GM12878 (cell line): ENCODE measurements around the gene DNAJC6. TPM values are rescaled to one million over a fixed set of nuclear protein-coding genes. Genes with fewer than 3 reads are reported as not detected.

Source experiments
- BCL3 ChIP-seq: IDR thresholded peaks from 2 replicates; pipeline ENCODE4 v1.6.1; 2011; ENCODE audit warnings: borderline replicate concordance, low read depth, mild to moderate bottlenecking, moderate library complexity, low read length; ENCODE audit not compliant: insufficient read depth, poor library complexity, severe bottlenecking
- EGR1 ChIP-seq, 2 experiments: IDR thresholded peaks; 1 replicate in 1 of 2; 2 replicates in 1 of 2; pipeline ENCODE4 v1.6.1; 2011 to 2012; ENCODE audit warnings: low read depth in 2 of 2, low read length in 2 of 2, borderline replicate concordance in 1 of 2, mild to moderate bottlenecking in 1 of 2, moderate library complexity in 1 of 2
- ETV6 ChIP-seq, 2 experiments: fragments of 450-650 bp in 1 of 2; IDR thresholded peaks in 1 of 2; conservative IDR thresholded peaks in 1 of 2; 2 replicates each; pipeline ENCODE4 v1.6.1; 2014; ENCODE audit warnings: antibody characterized with exemption in 1 of 2, borderline replicate concordance in 1 of 2, low read depth in 1 of 2, mild to moderate bottlenecking in 1 of 2, moderate library complexity in 1 of 2
- HDAC6 ChIP-seq: fragments of 200-600 bp; sonication (generic); IDR thresholded peaks from one replicate; pipeline ENCODE4 v1.8.0; 2017; ENCODE audit warnings: antibody characterized with exemption; ENCODE audit not compliant: unreplicated experiment
- JUNB ChIP-seq: IDR thresholded peaks from 2 replicates; pipeline ENCODE4 v1.6.1; 2016; ENCODE audit warnings: antibody characterized with exemption, mild to moderate bottlenecking
- KAT2A ChIP-seq: conservative IDR thresholded peaks from 2 replicates; pipeline ENCODE4 v1.6.1; 2011; ENCODE audit warnings: low read depth, low read length; ENCODE audit not compliant: control insufficient read depth
- KLF5 ChIP-seq: fragments of 450-650 bp; IDR thresholded peaks from 2 replicates; pipeline ENCODE4 v1.6.1; 2014; ENCODE audit warnings: mild to moderate bottlenecking; ENCODE audit not compliant: partially characterized antibody
- MYB ChIP-seq: fragments of 150-350 bp; IDR thresholded peaks from 2 replicates; pipeline ENCODE4 v1.6.1; 2014; ENCODE audit warnings: mild to moderate bottlenecking, low read depth, low read length, borderline replicate concordance
- MYC ChIP-seq: IDR thresholded peaks from 2 replicates; pipeline ENCODE4 v1.6.1; 2011; ENCODE audit warnings: mild to moderate bottlenecking, low read length, moderate library complexity, inconsistent platforms; ENCODE audit not compliant: insufficient read depth, insufficient replicate concordance, insufficient read length, severe bottlenecking
- NR2C1 ChIP-seq: fragments of 450-650 bp; IDR thresholded peaks from 2 replicates; pipeline ENCODE4 v1.6.1; 2017; ENCODE audit warnings: antibody characterized with exemption, mild to moderate bottlenecking, moderate library complexity
- SMAD5 ChIP-seq: IDR thresholded peaks from 2 replicates; pipeline ENCODE4 v1.6.1; 2016; ENCODE audit warnings: antibody characterized with exemption, low read depth
- SP1 ChIP-seq: IDR thresholded peaks from one replicate; pipeline ENCODE4 v1.6.1; 2011; ENCODE audit warnings: low read depth, low read length
- STAT1 ChIP-seq: fragments of 450-650 bp; conservative IDR thresholded peaks from 2 replicates; pipeline ENCODE4 v1.6.1; 2014; ENCODE audit warnings: antibody characterized with exemption, mild to moderate bottlenecking
- ZNF24 ChIP-seq: fragments of 450-650 bp; IDR thresholded peaks from 2 replicates; pipeline ENCODE4 v1.6.1; 2017; ENCODE audit warnings: antibody characterized with exemption, mild to moderate bottlenecking
- ZNF274 ChIP-seq: IDR thresholded peaks from one replicate; pipeline ENCODE4 v1.8.0; 2011; ENCODE audit not compliant: insufficient read length, insufficient read depth
- polyA plus RNA-seq, 11 experiments: library from polyadenylated mRNA; depleted of rRNA in 4 of 11; unstranded in 6 of 11; stranded (reverse) in 5 of 11; fragments of >200 nt; fragmentation: Nextera tagmentation in 4 of 11; fragmentation: Illumina TruSeq in 1 of 11; extraction: Ambion mirVana in 4 of 11; extraction: Trizol in 1 of 11; gene quantifications; 1 replicate in 1 of 11; 2 replicates in 10 of 11; pipeline versions ENCODE4 v1.2.1 to v1.2.3, GENCODE V29; 2011 to 2016; ENCODE audit warnings: inconsistent platforms in 2 of 11, missing spikeins in 2 of 11, low read depth in 1 of 11
- total RNA-seq, 4 experiments: library from RNA; depleted of rRNA in 3 of 4; stranded (reverse); fragments of >200 nt in 3 of 4; fragmentation: Illumina TruSeq in 1 of 4; extraction: Trizol in 1 of 4; gene quantifications; 2 replicates each; pipeline versions ENCODE4 v1.2.1 to v1.2.3, GENCODE V29; 2013 to 2021
- TF ChIP-seq, protein P1 (sequence below): fragments of 450-650 bp; IDR thresholded peaks from 2 replicates; pipeline ENCODE4 v1.6.1; 2017; ENCODE audit warnings: borderline replicate concordance
- TF ChIP-seq, protein P2 (sequence below): IDR thresholded peaks from 2 replicates; pipeline ENCODE4 v1.6.1; 2012; ENCODE audit warnings: mild to moderate bottlenecking, low read depth, low read length
- TF ChIP-seq, protein P3 (sequence below): fragments of 450-650 bp; formaldehyde crosslinking; IDR thresholded peaks from 2 replicates; pipeline ENCODE4 v1.4.0; 2020; ENCODE audit warnings: mild to moderate bottlenecking, moderate library complexity

The DNAJC6 gene
- total and polyA plus RNA-seq, 10 of the 15 experiments (the other 5 are each of a cell fraction or from before 2014, with no cell fraction given): 0.08 to 4.3 (median 2.7) TPM

GRCh38 chr1:65419681-65420589, 110.6 kb downstream of the DNAJC6 start (continued):
- TF ChIP-seq, protein P1, sequence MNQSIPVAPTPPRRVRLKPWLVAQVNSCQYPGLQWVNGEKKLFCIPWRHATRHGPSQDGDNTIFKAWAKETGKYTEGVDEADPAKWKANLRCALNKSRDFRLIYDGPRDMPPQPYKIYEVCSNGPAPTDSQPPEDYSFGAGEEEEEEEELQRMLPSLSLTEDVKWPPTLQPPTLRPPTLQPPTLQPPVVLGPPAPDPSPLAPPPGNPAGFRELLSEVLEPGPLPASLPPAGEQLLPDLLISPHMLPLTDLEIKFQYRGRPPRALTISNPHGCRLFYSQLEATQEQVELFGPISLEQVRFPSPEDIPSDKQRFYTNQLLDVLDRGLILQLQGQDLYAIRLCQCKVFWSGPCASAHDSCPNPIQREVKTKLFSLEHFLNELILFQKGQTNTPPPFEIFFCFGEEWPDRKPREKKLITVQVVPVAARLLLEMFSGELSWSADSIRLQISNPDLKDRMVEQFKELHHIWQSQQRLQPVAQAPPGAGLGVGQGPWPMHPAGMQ: no peak
- TF ChIP-seq HDAC6: no peak
- peak in 1 of 2 experiments; percentile 72; a peak in 2 of 3 replicates for TF ChIP-seq EGR1 (IDR thresholded peaks at IDR 0.05; ENCODE audit: borderline replicate concordance in 1 of 2, low read depth in 2 of 2, low read length in 2 of 2)
- TF ChIP-seq NR2C1: no peak
- no peak for TF ChIP-seq BCL3
- TF ChIP-seq KLF5: no peak
- TF ChIP-seq SP1: no peak
- no peak for TF ChIP-seq KAT2A
- no peak for TF ChIP-seq ZNF274
- TF ChIP-seq SMAD5: no peak
- TF ChIP-seq STAT1: 0 out of 2 replicates have a peak, but pooled peaks have one; percentile 22
- TF ChIP-seq, protein P2, sequence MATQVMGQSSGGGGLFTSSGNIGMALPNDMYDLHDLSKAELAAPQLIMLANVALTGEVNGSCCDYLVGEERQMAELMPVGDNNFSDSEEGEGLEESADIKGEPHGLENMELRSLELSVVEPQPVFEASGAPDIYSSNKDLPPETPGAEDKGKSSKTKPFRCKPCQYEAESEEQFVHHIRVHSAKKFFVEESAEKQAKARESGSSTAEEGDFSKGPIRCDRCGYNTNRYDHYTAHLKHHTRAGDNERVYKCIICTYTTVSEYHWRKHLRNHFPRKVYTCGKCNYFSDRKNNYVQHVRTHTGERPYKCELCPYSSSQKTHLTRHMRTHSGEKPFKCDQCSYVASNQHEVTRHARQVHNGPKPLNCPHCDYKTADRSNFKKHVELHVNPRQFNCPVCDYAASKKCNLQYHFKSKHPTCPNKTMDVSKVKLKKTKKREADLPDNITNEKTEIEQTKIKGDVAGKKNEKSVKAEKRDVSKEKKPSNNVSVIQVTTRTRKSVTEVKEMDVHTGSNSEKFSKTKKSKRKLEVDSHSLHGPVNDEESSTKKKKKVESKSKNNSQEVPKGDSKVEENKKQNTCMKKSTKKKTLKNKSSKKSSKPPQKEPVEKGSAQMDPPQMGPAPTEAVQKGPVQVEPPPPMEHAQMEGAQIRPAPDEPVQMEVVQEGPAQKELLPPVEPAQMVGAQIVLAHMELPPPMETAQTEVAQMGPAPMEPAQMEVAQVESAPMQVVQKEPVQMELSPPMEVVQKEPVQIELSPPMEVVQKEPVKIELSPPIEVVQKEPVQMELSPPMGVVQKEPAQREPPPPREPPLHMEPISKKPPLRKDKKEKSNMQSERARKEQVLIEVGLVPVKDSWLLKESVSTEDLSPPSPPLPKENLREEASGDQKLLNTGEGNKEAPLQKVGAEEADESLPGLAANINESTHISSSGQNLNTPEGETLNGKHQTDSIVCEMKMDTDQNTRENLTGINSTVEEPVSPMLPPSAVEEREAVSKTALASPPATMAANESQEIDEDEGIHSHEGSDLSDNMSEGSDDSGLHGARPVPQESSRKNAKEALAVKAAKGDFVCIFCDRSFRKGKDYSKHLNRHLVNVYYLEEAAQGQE: no peak
- TF ChIP-seq ETV6 (conservative IDR thresholded peaks at IDR 0.05 in 1 of 2, IDR thresholded peaks at IDR 0.05 in 1 of 2; ENCODE audit: borderline replicate concordance in 1 of 2, low read depth in 1 of 2): no peak
- TF ChIP-seq ZNF24: no peak
- TF ChIP-seq, protein P3, sequence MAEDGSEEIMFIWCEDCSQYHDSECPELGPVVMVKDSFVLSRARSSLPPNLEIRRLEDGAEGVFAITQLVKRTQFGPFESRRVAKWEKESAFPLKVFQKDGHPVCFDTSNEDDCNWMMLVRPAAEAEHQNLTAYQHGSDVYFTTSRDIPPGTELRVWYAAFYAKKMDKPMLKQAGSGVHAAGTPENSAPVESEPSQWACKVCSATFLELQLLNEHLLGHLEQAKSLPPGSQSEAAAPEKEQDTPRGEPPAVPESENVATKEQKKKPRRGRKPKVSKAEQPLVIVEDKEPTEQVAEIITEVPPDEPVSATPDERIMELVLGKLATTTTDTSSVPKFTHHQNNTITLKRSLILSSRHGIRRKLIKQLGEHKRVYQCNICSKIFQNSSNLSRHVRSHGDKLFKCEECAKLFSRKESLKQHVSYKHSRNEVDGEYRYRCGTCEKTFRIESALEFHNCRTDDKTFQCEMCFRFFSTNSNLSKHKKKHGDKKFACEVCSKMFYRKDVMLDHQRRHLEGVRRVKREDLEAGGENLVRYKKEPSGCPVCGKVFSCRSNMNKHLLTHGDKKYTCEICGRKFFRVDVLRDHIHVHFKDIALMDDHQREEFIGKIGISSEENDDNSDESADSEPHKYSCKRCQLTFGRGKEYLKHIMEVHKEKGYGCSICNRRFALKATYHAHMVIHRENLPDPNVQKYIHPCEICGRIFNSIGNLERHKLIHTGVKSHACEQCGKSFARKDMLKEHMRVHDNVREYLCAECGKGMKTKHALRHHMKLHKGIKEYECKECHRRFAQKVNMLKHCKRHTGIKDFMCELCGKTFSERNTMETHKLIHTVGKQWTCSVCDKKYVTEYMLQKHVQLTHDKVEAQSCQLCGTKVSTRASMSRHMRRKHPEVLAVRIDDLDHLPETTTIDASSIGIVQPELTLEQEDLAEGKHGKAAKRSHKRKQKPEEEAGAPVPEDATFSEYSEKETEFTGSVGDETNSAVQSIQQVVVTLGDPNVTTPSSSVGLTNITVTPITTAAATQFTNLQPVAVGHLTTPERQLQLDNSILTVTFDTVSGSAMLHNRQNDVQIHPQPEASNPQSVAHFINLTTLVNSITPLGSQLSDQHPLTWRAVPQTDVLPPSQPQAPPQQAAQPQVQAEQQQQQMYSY (CRISPR knock-in tag): no peak
- no peak for TF ChIP-seq JUNB
- no peak for TF ChIP-seq MYB
- TF ChIP-seq MYC: no peak
